ENCODE measurements around the gene IFITM5. TPM values are rescaled to one million over a fixed set of nuclear protein-coding genes. Genes with fewer than 3 reads are reported as not detected.

IFITM5 gene
- total RNA-seq, 2 donors from 2014 or later, result not detected

GRCh38 chr11:331358-332060 lies 32.2 kb upstream of the IFITM5 start:
- DNase-seq, result peak; percentile 34
- Mint-ChIP-seq H3K36me3 (ENCODE audit: low read depth) (peaks cover 12% of the 10 kb centered on the region), H3K27ac (no peak overlapping the region), H3K9me3 (peaks cover 41% of the 10 kb centered on the region), H3K4me1 (peaks cover 28% of the 10 kb centered on the region), H3K27me3 (ENCODE audit: insufficient read depth) (peaks cover 3% of the 10 kb centered on the region), H3K4me3 (no peak overlapping the region)
- Histone ChIP-seq H3K36me3 (ENCODE audit: control insufficient read depth, insufficient read depth, low read length) (no peaks in the 10 kb centered on the region), H3K4me3 (ENCODE audit: low read length) (no peak overlapping the region), H3K9ac (ENCODE audit: extremely low read depth, low read length, poor library complexity, severe bottlenecking) (no peak overlapping the region), H3K27me3 (ENCODE audit: control insufficient read depth, insufficient read depth, low read length, poor library complexity, severe bottlenecking) (no peaks in the 10 kb centered on the region), H3K27ac (ENCODE audit: low read depth, low read length) (no peak overlapping the region), H3K9me3 (ENCODE audit: control insufficient read depth, low read length) (peaks cover 19% of the 10 kb centered on the region), H3K4me1 (ENCODE audit: control insufficient read depth, insufficient read depth, low read length) (peaks cover 4% of the 10 kb centered on the region)
- WGBS, 2 experiments (ENCODE audit: insufficient coverage in 1 of 2, insufficient read length in 1 of 2), result 96 to 97% methylated on average over 17 to 19 of the region's 19 CpGs
- TF ChIP-seq, protein P1, sequence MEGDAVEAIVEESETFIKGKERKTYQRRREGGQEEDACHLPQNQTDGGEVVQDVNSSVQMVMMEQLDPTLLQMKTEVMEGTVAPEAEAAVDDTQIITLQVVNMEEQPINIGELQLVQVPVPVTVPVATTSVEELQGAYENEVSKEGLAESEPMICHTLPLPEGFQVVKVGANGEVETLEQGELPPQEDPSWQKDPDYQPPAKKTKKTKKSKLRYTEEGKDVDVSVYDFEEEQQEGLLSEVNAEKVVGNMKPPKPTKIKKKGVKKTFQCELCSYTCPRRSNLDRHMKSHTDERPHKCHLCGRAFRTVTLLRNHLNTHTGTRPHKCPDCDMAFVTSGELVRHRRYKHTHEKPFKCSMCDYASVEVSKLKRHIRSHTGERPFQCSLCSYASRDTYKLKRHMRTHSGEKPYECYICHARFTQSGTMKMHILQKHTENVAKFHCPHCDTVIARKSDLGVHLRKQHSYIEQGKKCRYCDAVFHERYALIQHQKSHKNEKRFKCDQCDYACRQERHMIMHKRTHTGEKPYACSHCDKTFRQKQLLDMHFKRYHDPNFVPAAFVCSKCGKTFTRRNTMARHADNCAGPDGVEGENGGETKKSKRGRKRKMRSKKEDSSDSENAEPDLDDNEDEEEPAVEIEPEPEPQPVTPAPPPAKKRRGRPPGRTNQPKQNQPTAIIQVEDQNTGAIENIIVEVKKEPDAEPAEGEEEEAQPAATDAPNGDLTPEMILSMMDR (conservative IDR thresholded peaks at IDR 0.05), result no peak

GRCh38 chr11:330694-331357 lies 31.5 kb upstream of the IFITM5 start:
- Histone ChIP-seq H3K27ac (ENCODE audit: low read depth, low read length) (no peak overlapping the region), H3K4me1 (ENCODE audit: control insufficient read depth, insufficient read depth, low read length) (peaks cover 4% of the 10 kb centered on the region), H3K36me3 (ENCODE audit: control insufficient read depth, insufficient read depth, low read length) (no peaks in the 10 kb centered on the region), H3K4me3 (ENCODE audit: low read length) (no peak overlapping the region), H3K9ac (ENCODE audit: extremely low read depth, low read length, poor library complexity, severe bottlenecking) (no peak overlapping the region), H3K9me3 (ENCODE audit: control insufficient read depth, low read length) (peaks cover 19% of the 10 kb centered on the region), H3K27me3 (ENCODE audit: control insufficient read depth, insufficient read depth, low read length, poor library complexity, severe bottlenecking) (no peaks in the 10 kb centered on the region)
- WGBS, 2 experiments (ENCODE audit: insufficient coverage in 1 of 2, insufficient read length in 1 of 2), result 89 to 93% methylated on average over 17 to 34 of the region's 34 CpGs
- Mint-ChIP-seq H3K9me3 (peaks cover 41% of the 10 kb centered on the region), H3K27me3 (ENCODE audit: insufficient read depth) (peaks cover 3% of the 10 kb centered on the region), H3K36me3 (ENCODE audit: low read depth) (peaks cover 12% of the 10 kb centered on the region), H3K4me1 (peaks cover 28% of the 10 kb centered on the region), H3K27ac (no peak overlapping the region), H3K4me3 (no peak overlapping the region)
- peak; percentile 36 for DNase-seq
- TF ChIP-seq, protein P1 (conservative IDR thresholded peaks at IDR 0.05), result no peak

- Mint-ChIP-seq H3K9me3 (peaks cover 41% of the 10 kb centered on the region), H3K4me3 (no peak overlapping the region), H3K36me3 (ENCODE audit: low read depth) (peaks cover 12% of the 10 kb centered on the region), H3K27me3 (ENCODE audit: insufficient read depth) (peaks cover 3% of the 10 kb centered on the region), H3K4me1 (peaks cover 25% of the 10 kb centered on the region), H3K27ac (no peak overlapping the region)
- TF ChIP-seq, protein P1 (conservative IDR thresholded peaks at IDR 0.05), result no peak
- no peaks in the 10 kb centered on the region for H3K27me3 ChIP-seq (ENCODE audit: control insufficient read depth, insufficient read depth, low read length, poor library complexity, severe bottlenecking)
- peaks cover 19% of the 10 kb centered on the region for H3K9me3 ChIP-seq (ENCODE audit: control insufficient read depth, low read length)
- H3K4me3 ChIP-seq (ENCODE audit: low read length), result no peak overlapping the region
- no peak overlapping the region for H3K9ac ChIP-seq (ENCODE audit: extremely low read depth, low read length, poor library complexity, severe bottlenecking)
- H3K27ac ChIP-seq (ENCODE audit: low read depth, low read length), result no peak overlapping the region
- no peaks in the 10 kb centered on the region for H3K36me3 ChIP-seq (ENCODE audit: control insufficient read depth, insufficient read depth, low read length)
- H3K4me1 ChIP-seq (ENCODE audit: control insufficient read depth, insufficient read depth, low read length), result peaks cover 4% of the 10 kb centered on the region
- peak; percentile 51 for DNase-seq
- WGBS, 2 experiments (ENCODE audit: insufficient coverage in 1 of 2, insufficient read length in 1 of 2), result 81 to 89% methylated on average over 5 to 14 of the region's 14 CpGs
Observed at GRCh38 chr11:330307-330693, 31.0 kb upstream of the IFITM5 start.
